Upper lobe of left lung (tissue), 6 donors: ENCODE data around the gene SLC35D3. TPM values are rescaled to one million over a fixed set of nuclear protein-coding genes. Genes with fewer than 3 reads are reported as not detected.
"Not testable (repeated sequence)": the region's sequence is repeated elsewhere in the genome, so short reads cannot be mapped to it uniquely, and the experiment has no call there.

Source experiments
- ATAC-seq, 2 donors: fragments of 200-7000 bp; cut with Tn5 transposase; one replicate each; pipeline ENCODE4 v1.9.1; 2022; ENCODE audit warnings: mild to moderate bottlenecking in 2 of 2, moderate library complexity in 2 of 2; ENCODE audit not compliant: low FRiP score in 2 of 2
- DNase-seq, 2 donors: peaks; one replicate each; pipeline ENCODE4 v3.0.0-alpha.2; 2019 to 2020
- H3K27ac ChIP-seq, 4 donors: fragments of 200-600 bp; sonication (generic); one replicate each; pipeline ENCODE4 v1.5.1; 2016 to 2019
- H3K27me3 ChIP-seq, 4 donors: fragments of 200-600 bp; sonication (generic); one replicate each; pipeline ENCODE4 v1.5.1; 2017 to 2019
- H3K36me3 ChIP-seq, 4 donors: fragments of 200-600 bp; sonication (generic); one replicate each; pipeline ENCODE4 v1.5.1; 2016 to 2019
- H3K4me1 ChIP-seq, 4 donors: fragments of 200-600 bp; sonication (generic); one replicate each; pipeline ENCODE4 v1.5.1; 2018 to 2019
- H3K4me3 ChIP-seq, 4 donors: fragments of 200-600 bp; sonication (generic); one replicate each; pipeline ENCODE4 v1.5.1; 2017 to 2019; ENCODE audit warnings: mild to moderate bottlenecking in 2 of 4, moderate library complexity in 1 of 4
- H3K9me3 ChIP-seq, 4 donors: fragments of 200-600 bp; sonication (generic); one replicate each; pipeline ENCODE4 v1.5.1; 2018 to 2019
- CTCF ChIP-seq, 6 experiments: fragments of 450-650 bp in 4 of 6; fragments of 200-600 bp in 2 of 6; sonication (generic) in 2 of 6; IDR thresholded peaks; one replicate each; pipeline ENCODE4 v1.5.1; 2016 to 2019; ENCODE audit warnings: antibody characterized with exemption in 6 of 6
- EP300 ChIP-seq, 4 donors: sonication (generic); formaldehyde crosslinking; IDR thresholded peaks; one replicate each; pipeline ENCODE4 v1.5.1; 2017; ENCODE audit warnings: antibody characterized with exemption in 4 of 4, control low read depth in 2 of 4
- POLR2A ChIP-seq, 4 donors: fragments of 450-650 bp; IDR thresholded peaks; one replicate each; pipeline ENCODE4 v1.5.1; 2016 to 2017; ENCODE audit warnings: antibody characterized with exemption in 4 of 4, mild to moderate bottlenecking in 2 of 4
- POLR2AphosphoS5 ChIP-seq, 2 donors: sonication (generic); formaldehyde crosslinking; IDR thresholded peaks; one replicate each; pipeline ENCODE4 v1.5.1; 2017; ENCODE audit warnings: antibody characterized with exemption in 2 of 2
- WGBS, 2 donors: methylation state at CpG; one replicate each; pipeline ENCODE4 v1.1.5; 2017 to 2018; 5-methylcytosine and 5-hydroxymethylcytosine counted together
- total RNA-seq, 6 donors: library from RNA; depleted of rRNA in 4 of 6; stranded (reverse); fragments of >200 nt in 4 of 6; gene quantifications; one replicate each; pipeline versions ENCODE4 v1.1.0 to v1.2.1, GENCODE V29; 2016 to 2021
- donor health status: DM: no; HTN: no; CAD: no; lungs with moderate emphysema.
- donor health status: DM: no; HTN: yes; CAD: no; lungs with severe emphysema.

The SLC35D3 gene
- total RNA-seq, 6 donors from 2014 or later = 0.13 TPM; not detected in 5

- 63 to 68% methylated on average over 5 of the region's 5 CpGs for WGBS, 2 donors
- H3K36me3 ChIP-seq = peaks cover 0 to 2% (median 0%) of the 10 kb centered on the region in 4 donors
- no peaks in the 10 kb centered on the region for H3K9me3 ChIP-seq
- no peaks in the 10 kb centered on the region for H3K27me3 ChIP-seq
- no peak for ATAC-seq
- no peaks in the 10 kb centered on the region for H3K4me1 ChIP-seq
- no peak overlapping the region for H3K4me3 ChIP-seq
- TF ChIP-seq POLR2A (IDR thresholded peaks at IDR 0.05) = no peak
- no peak for TF ChIP-seq CTCF (IDR thresholded peaks at IDR 0.05)
- TF ChIP-seq EP300 (IDR thresholded peaks at IDR 0.05) = no peak
- TF ChIP-seq POLR2AphosphoS5 (IDR thresholded peaks at IDR 0.05) = no peak
- no peak overlapping the region for H3K27ac ChIP-seq
- DNase-seq = no peak
These were observed 28.9 kb upstream of the SLC35D3 start for GRCh38 chr6:136893187-136893586.

GRCh38 chr6:136895901-136896300, 26.2 kb upstream of the SLC35D3 start:
- Histone ChIP-seq H3K4me3 (no peak overlapping the region), H3K36me3 (peaks cover 0 to 25% (median 4%) of the 10 kb centered on the region in 4 donors), H3K9me3 (no peaks in the 10 kb centered on the region), H3K27ac (no peak overlapping the region), H3K27me3 (no peaks in the 10 kb centered on the region), H3K4me1 (no peaks in the 10 kb centered on the region)
- WGBS, 2 donors = 84 to 90% methylated on average over 3 of the region's 3 CpGs
- DNase-seq = no peak
- no peak for ATAC-seq
- no peak for TF ChIP-seq EP300 (IDR thresholded peaks at IDR 0.05)
- TF ChIP-seq POLR2A (IDR thresholded peaks at IDR 0.05) = no peak

- Histone ChIP-seq H3K4me3 (no peak overlapping the region), H3K27me3 (no peaks in the 10 kb centered on the region), H3K4me1 (no peaks in the 10 kb centered on the region), H3K9me3 (no peaks in the 10 kb centered on the region), H3K27ac (no peak overlapping the region), H3K36me3 (peaks cover 0 to 30% (median 4%) of the 10 kb centered on the region in 4 donors)
- no peak for DNase-seq
- TF ChIP-seq POLR2A (IDR thresholded peaks at IDR 0.05) (no peak), CTCF (IDR thresholded peaks at IDR 0.05) (no peak), POLR2AphosphoS5 (IDR thresholded peaks at IDR 0.05) (no peak), EP300 (IDR thresholded peaks at IDR 0.05) (no peak)
- ATAC-seq = no peak
- 96 to 100% methylated on average over 1 of the region's 1 CpG for WGBS, 2 donors
These were observed 25.0 kb upstream of the SLC35D3 start for GRCh38 chr6:136897071-136897470.

GRCh38 chr6:136901212-136901784, 20.8 kb upstream of the SLC35D3 start:
- no peak overlapping the region for H3K27ac ChIP-seq
- no peak overlapping the region for H3K4me3 ChIP-seq
- no peaks in the 10 kb centered on the region for H3K27me3 ChIP-seq
- no peak for ATAC-seq
- no peaks in the 10 kb centered on the region for H3K9me3 ChIP-seq
- TF ChIP-seq CTCF (IDR thresholded peaks at IDR 0.05) (no peak), EP300 (IDR thresholded peaks at IDR 0.05) (no peak), POLR2A (IDR thresholded peaks at IDR 0.05) (no peak), POLR2AphosphoS5 (IDR thresholded peaks at IDR 0.05) (no peak)
- peaks cover 0 to 37% (median 7%) of the 10 kb centered on the region in 4 donors for H3K36me3 ChIP-seq
- no peak for DNase-seq
- H3K4me1 ChIP-seq = no peaks in the 10 kb centered on the region
- WGBS, 2 donors = 74 to 89% methylated on average over 4 to 5 of the region's 5 CpGs

GRCh38 chr6:136904477-136904876, 17.6 kb upstream of the SLC35D3 start:
- not testable (repeated sequence) for H3K4me1 ChIP-seq, H3K27me3 ChIP-seq, ATAC-seq, H3K27ac ChIP-seq, DNase-seq, H3K9me3 ChIP-seq, H3K4me3 ChIP-seq
- WGBS, 2 donors = 100% methylated on average over 3 of the region's 3 CpGs
- peaks cover 0 to 25% (median 5%) of the 10 kb centered on the region in 4 donors for H3K36me3 ChIP-seq

GRCh38 chr6:136914947-136915346, 7.2 kb upstream of the SLC35D3 start:
- H3K9me3 ChIP-seq = no peaks in the 10 kb centered on the region
- no peak overlapping the region for H3K4me3 ChIP-seq
- DNase-seq = no peak
- whole genome bisulfite sequencing, 2 donors = 94 to 100% methylated on average over 1 of the region's 1 CpG
- peaks cover 0 to 23% (median 0%) of the 10 kb centered on the region in 4 donors for H3K36me3 ChIP-seq
- no peak for ATAC-seq
- no peaks in the 10 kb centered on the region for H3K4me1 ChIP-seq
- H3K27ac ChIP-seq = no peak overlapping the region
- TF ChIP-seq POLR2A (IDR thresholded peaks at IDR 0.05) (no peak), EP300 (IDR thresholded peaks at IDR 0.05) (no peak), POLR2AphosphoS5 (IDR thresholded peaks at IDR 0.05) (no peak), CTCF (IDR thresholded peaks at IDR 0.05) (no peak)
- peaks cover 0 to 3% (median 0%) of the 10 kb centered on the region in 4 donors for H3K27me3 ChIP-seq
